ENCODE measurements around the gene NMD3.

DNA sequence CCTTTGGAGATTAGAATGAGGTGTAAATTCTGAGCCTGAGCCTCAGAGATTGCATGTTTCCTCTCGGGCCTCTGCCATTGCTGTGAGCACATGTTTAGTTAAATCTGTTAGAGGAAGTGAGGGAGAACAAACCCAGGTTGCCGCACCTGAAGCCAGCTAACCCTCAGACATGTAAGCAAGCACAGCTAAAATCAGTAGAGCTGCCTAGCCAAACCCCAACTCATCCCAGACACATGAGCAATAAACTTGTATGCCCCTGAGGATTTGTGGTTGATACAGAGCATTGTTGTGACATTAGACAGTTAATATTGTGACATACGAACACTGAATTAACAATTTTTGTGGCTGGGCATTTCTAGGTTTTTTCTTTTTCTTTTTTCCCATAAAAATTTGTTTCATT lies 41.9 kb downstream of the NMD3 start:
- TF ChIP-seq, protein P1, sequence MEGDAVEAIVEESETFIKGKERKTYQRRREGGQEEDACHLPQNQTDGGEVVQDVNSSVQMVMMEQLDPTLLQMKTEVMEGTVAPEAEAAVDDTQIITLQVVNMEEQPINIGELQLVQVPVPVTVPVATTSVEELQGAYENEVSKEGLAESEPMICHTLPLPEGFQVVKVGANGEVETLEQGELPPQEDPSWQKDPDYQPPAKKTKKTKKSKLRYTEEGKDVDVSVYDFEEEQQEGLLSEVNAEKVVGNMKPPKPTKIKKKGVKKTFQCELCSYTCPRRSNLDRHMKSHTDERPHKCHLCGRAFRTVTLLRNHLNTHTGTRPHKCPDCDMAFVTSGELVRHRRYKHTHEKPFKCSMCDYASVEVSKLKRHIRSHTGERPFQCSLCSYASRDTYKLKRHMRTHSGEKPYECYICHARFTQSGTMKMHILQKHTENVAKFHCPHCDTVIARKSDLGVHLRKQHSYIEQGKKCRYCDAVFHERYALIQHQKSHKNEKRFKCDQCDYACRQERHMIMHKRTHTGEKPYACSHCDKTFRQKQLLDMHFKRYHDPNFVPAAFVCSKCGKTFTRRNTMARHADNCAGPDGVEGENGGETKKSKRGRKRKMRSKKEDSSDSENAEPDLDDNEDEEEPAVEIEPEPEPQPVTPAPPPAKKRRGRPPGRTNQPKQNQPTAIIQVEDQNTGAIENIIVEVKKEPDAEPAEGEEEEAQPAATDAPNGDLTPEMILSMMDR (IDR thresholded peaks at IDR 0.05) = no peak
- TF ChIP-seq ZFX (IDR thresholded peaks at IDR 0.05; ENCODE audit: borderline replicate concordance) = no peak

Measured in 22Rv1 (cell line).